HCT116 (cell line): ENCODE results near the gene UBA52. TPM values are rescaled to one million over a fixed set of nuclear protein-coding genes. Genes with fewer than 3 reads are reported as not detected.

Experiments
- ATAC-seq: fragments of 200-7000 bp; cut with Tn5 transposase; 2 replicates; pipeline ENCODE4 v1.9.1; 2020; ENCODE audit warnings: mild to moderate bottlenecking, moderate library complexity
- BruUV-seq: library from RNA; stranded (reverse); fragments of 400-500 nt; replicated peaks from 2 replicates; lab custom pipeline; 2021; lab: Mats Ljungman, UMichigan
- CTCF ChIA-PET: fragments of 300-600 bp; sonication (Branson Sonifier 250); formaldehyde crosslinking; loops from one replicate; lab custom pipeline; 2021; ENCODE audit warnings: antibody characterized with exemption; lab: Charles Lee
- POLR2A ChIA-PET: fragments of 300-600, 350-600 bp; sonication (Branson Sonifier 250); formaldehyde crosslinking; loops from one replicate; lab custom pipeline; 2021; ENCODE audit warnings: antibody characterized with exemption; lab: Charles Lee
- RAD21 ChIA-PET, 2 experiments: fragments of 300-600 bp; sonication (Branson Sonifier 250); formaldehyde crosslinking; loops; one replicate each; lab custom pipeline; 2023; ENCODE audit warnings: low total read pairs in 2 of 2; ENCODE audit not compliant: uncharacterized antibody in 2 of 2, unreplicated experiment in 2 of 2, low non-redundant PET in 1 of 2; lab: Charles Lee
- DNase-seq: peaks from one replicate; pipeline ENCODE4 v3.0.0-alpha.2; 2010; ENCODE audit warnings: low read depth, low spot score
- H2AFZ ChIP-seq: fragments of 200-600 bp; shearing (Covaris generic), sonication (generic); 2 replicates; pipeline ENCODE4 v1.6.1; 2017; ENCODE audit warnings: low read depth, mixed run types, mixed read lengths, antibody characterized with exemption, low read length; ENCODE audit not compliant: poor library complexity, severe bottlenecking
- H3K27ac ChIP-seq: 2 replicates; pipeline ENCODE4 v1.5.1; 2012; ENCODE audit warnings: low read depth, low read length
- H3K27me3 ChIP-seq: fragments of 200-600 bp; sonication (generic); 2 replicates; pipeline ENCODE4 v1.6.1; 2016; ENCODE audit warnings: mixed run types, low read length, mixed read lengths; ENCODE audit not compliant: insufficient read depth
- H3K36me3 ChIP-seq, 2 experiments: fragments of 200-500 bp in 1 of 2; fragments of 200-600 bp in 1 of 2; sonication (Bioruptor generic) in 1 of 2; sonication (generic) in 1 of 2; 2 replicates each; pipeline versions ENCODE4 v1.5.1 to v1.6.1; 2014 to 2016; ENCODE audit warnings: low read length in 2 of 2, inconsistent platforms in 1 of 2, mixed read lengths in 1 of 2, mixed run types in 1 of 2; ENCODE audit not compliant: insufficient read depth in 2 of 2, control insufficient read depth in 1 of 2
- H3K4me1 ChIP-seq, 2 experiments: fragments of 200-600 bp in 1 of 2; sonication (generic) in 1 of 2; 2 replicates each; pipeline versions ENCODE4 v1.5.1 to v1.6.1; 2012 to 2017; ENCODE audit warnings: low read length in 2 of 2, inconsistent platforms in 1 of 2, mild to moderate bottlenecking in 1 of 2, mixed read lengths in 1 of 2, mixed run types in 1 of 2, moderate library complexity in 1 of 2; ENCODE audit not compliant: insufficient read depth in 2 of 2, control insufficient read depth in 1 of 2
- H3K4me2 ChIP-seq: fragments of 200-600 bp; sonication (generic); 2 replicates; pipeline ENCODE4 v1.6.1; 2017; ENCODE audit warnings: mixed run types, low read length, mixed read lengths
- H3K4me3 ChIP-seq, 2 experiments: fragments of 200-600 bp in 1 of 2; sonication (generic) in 1 of 2; replicated peaks in 1 of 2; 2 replicates each; pipeline ENCODE4 v1.5.1; 2011 to 2016; ENCODE audit warnings: low read length in 2 of 2, control low read depth in 1 of 2, low read depth in 1 of 2, mild to moderate bottlenecking in 1 of 2, mixed read lengths in 1 of 2, mixed run types in 1 of 2
- H3K79me2 ChIP-seq: fragments of 200-600 bp; sonication (generic); 2 replicates; pipeline ENCODE4 v1.6.1; 2017; ENCODE audit warnings: mild to moderate bottlenecking, mixed run types, low read length, moderate library complexity, mixed read lengths; ENCODE audit not compliant: insufficient read depth
- H3K9ac ChIP-seq: fragments of 200-600 bp; sonication (generic); 2 replicates; pipeline ENCODE4 v1.6.1; 2016; ENCODE audit warnings: low read length, mixed read lengths
- H3K9me2 ChIP-seq: fragments of 200-600 bp; sonication (generic), shearing (Covaris generic); 2 replicates; pipeline ENCODE4 v1.6.1; 2017; ENCODE audit warnings: mixed run types, mild to moderate bottlenecking, moderate library complexity; ENCODE audit not compliant: insufficient read depth
- H3K9me3 ChIP-seq, 2 experiments: fragments of 200-500 bp in 1 of 2; fragments of 200-600 bp in 1 of 2; sonication (Bioruptor generic) in 1 of 2; sonication (generic) in 1 of 2; 2 replicates each; pipeline ENCODE4 v1.6.1; 2014 to 2017; ENCODE audit warnings: low read length in 2 of 2, mixed read lengths in 2 of 2, inconsistent platforms in 1 of 2, low read depth in 1 of 2, mild to moderate bottlenecking in 1 of 2, mixed run types in 1 of 2, moderate library complexity in 1 of 2; ENCODE audit not compliant: control insufficient read depth in 1 of 2, insufficient read depth in 1 of 2
- H4K20me1 ChIP-seq: fragments of 200-600 bp; sonication (generic), shearing (Covaris generic); 2 replicates; pipeline ENCODE4 v1.6.1; 2017; ENCODE audit warnings: mixed run types, mild to moderate bottlenecking, moderate library complexity; ENCODE audit not compliant: insufficient read depth
- ATF3 ChIP-seq: IDR thresholded peaks from 2 replicates; pipeline ENCODE4 v1.6.1; 2012
- CTCF ChIP-seq, 3 experiments: fragments of 200-600 bp in 1 of 3; sonication (generic) in 1 of 3; IDR thresholded peaks in 2 of 3; conservative IDR thresholded peaks in 1 of 3; 2 replicates each; pipeline ENCODE4 v1.5.1; 2012 to 2017; ENCODE audit warnings: low read depth in 2 of 3, low read length in 2 of 3, antibody characterized with exemption in 1 of 3, borderline replicate concordance in 1 of 3, control low read depth in 1 of 3, mild to moderate bottlenecking in 1 of 3, mixed read lengths in 1 of 3, mixed run types in 1 of 3, moderate library complexity in 1 of 3; ENCODE audit not compliant: insufficient read depth in 1 of 3
- EZH2 ChIP-seq: fragments of 200-600 bp; sonication (generic); IDR thresholded peaks from 2 replicates; pipeline ENCODE4 v1.6.1; 2017; ENCODE audit warnings: antibody characterized with exemption, mixed run types
- RAD21 ChIP-seq: IDR thresholded peaks from 2 replicates; pipeline ENCODE4 v1.6.1; 2012; ENCODE audit warnings: low read depth, mild to moderate bottlenecking
- SIN3A ChIP-seq: IDR thresholded peaks from 2 replicates; pipeline ENCODE4 v1.6.1; 2012; ENCODE audit warnings: low read depth
- SP1 ChIP-seq: IDR thresholded peaks from 2 replicates; pipeline ENCODE4 v1.6.1; 2012; ENCODE audit warnings: low read depth
- TCF7L2 ChIP-seq: IDR thresholded peaks from 2 replicates; pipeline ENCODE4 v1.7.0; 2011; ENCODE audit warnings: borderline replicate concordance, inconsistent platforms; ENCODE audit not compliant: insufficient read depth, insufficient read length; ENCODE audit errors: extremely low read depth
- YY1 ChIP-seq: IDR thresholded peaks from 2 replicates; pipeline ENCODE4 v1.6.1; 2011; ENCODE audit warnings: low read length, low read depth, moderate library complexity, mild to moderate bottlenecking; ENCODE audit not compliant: insufficient replicate concordance; ENCODE audit errors: extremely low read depth
- intact Hi-C: fragments of 100-400 bp; cut with micrococcal nuclease; formaldehyde crosslinking; loops from 2 replicates; pipeline ENCODE4 v1.10.0; 2022
- total RNA-seq: library from RNA; stranded (reverse); gene quantifications from one replicate; pipeline ENCODE4 v1.2.1, GENCODE V29; 2021; ENCODE audit not compliant: unreplicated experiment

UBA52 gene
- total RNA-seq, 1 experiment from 2014 or later = 1,743 TPM

- intact Hi-C loops = no loop called here
- H3K27me3 ChIP-seq = peaks cover 7% of the 10 kb centered on the region; the same call in 1 of the 2 replicates
- ChIA-PET POLR2A (no interaction called here), RAD21 (no interaction called here), CTCF (no interaction called here)
- no peak overlapping the region for H3K27ac ChIP-seq
- H2AFZ ChIP-seq = no peak overlapping the region
- H3K9ac ChIP-seq = no peak overlapping the region
- no peak for DNase-seq
- BruUV-seq = no TSS peak
- no peaks in the 10 kb centered on the region for H3K9me3 ChIP-seq
- H3K36me3 ChIP-seq = no peaks in the 10 kb centered on the region
- H3K9me2 ChIP-seq = no peaks in the 10 kb centered on the region
- H3K79me2 ChIP-seq = no peaks in the 10 kb centered on the region
- peaks cover 0 to 12% of the 10 kb centered on the region in 2 experiments; a peak in 3 of 4 replicates for H3K4me1 ChIP-seq
- ATAC-seq = no peak
- no peak overlapping the region for H3K4me2 ChIP-seq
- H4K20me1 ChIP-seq = no peaks in the 10 kb centered on the region
- no peak overlapping the region for H3K4me3 ChIP-seq
- TF ChIP-seq YY1 (no peak), ATF3 (no peak), EZH2 (no peak), TCF7L2 (no peak), RAD21 (no peak)
Measured at GRCh38 chr19:18617562-18617961, 45.9 kb downstream of the UBA52 start.

- TF ChIP-seq CTCF (IDR thresholded peaks at IDR 0.05 in 2 of 3, conservative IDR thresholded peaks at IDR 0.05 in 1 of 3; ENCODE audit: borderline replicate concordance in 1 of 3, insufficient read depth in 1 of 3, low read depth in 2 of 3, low read length in 2 of 3) (no peak), EZH2 (no peak), SIN3A (no peak), SP1 (no peak)
- intact Hi-C loops = no loop called here
- peaks cover 3% of the 10 kb centered on the region; the same call in 1 of the 2 replicates for H3K27me3 ChIP-seq
Measured at GRCh38 chr19:18618236-18618635, 46.6 kb downstream of the UBA52 start.

More at GRCh38 chr19:18618236-18618635, 46.6 kb downstream of the UBA52 start:
- ATAC-seq (no peak), DNase-seq (no peak)
- H3K27ac ChIP-seq = no peak overlapping the region
- H3K36me3 ChIP-seq = no peaks in the 10 kb centered on the region
- CTCF ChIA-PET = no interaction called here
- no peak overlapping the region for H3K9ac ChIP-seq
- RAD21 ChIA-PET = no interaction called here
- no peaks in the 10 kb centered on the region for H3K79me2 ChIP-seq
- no peaks in the 10 kb centered on the region for H3K9me2 ChIP-seq
- no peak overlapping the region for H2AFZ ChIP-seq
- H4K20me1 ChIP-seq = no peaks in the 10 kb centered on the region
- H3K4me1 ChIP-seq = peaks cover 5 to 12% of the 10 kb centered on the region in 2 experiments; a peak in 3 of 4 replicates
- no peak overlapping the region for H3K4me2 ChIP-seq
- no peaks in the 10 kb centered on the region for H3K9me3 ChIP-seq
- POLR2A ChIA-PET = no interaction called here
- no TSS peak for BruUV-seq
- no peak overlapping the region for H3K4me3 ChIP-seq
